ENCODE results near the gene TSEN34.

TSEN34 gene

GRCh38 chr19:54197121-54197520 is 6.0 kb downstream of the TSEN34 start:
- H3K4me1 ChIP-seq (ENCODE audit: control insufficient read depth, insufficient read depth, low read length) = peaks cover 6% of the 10 kb centered on the region
- H3K9me3 ChIP-seq (ENCODE audit: control insufficient read depth, insufficient read depth, low read depth, low read length) = no peaks in the 10 kb centered on the region
- H3K36me3 ChIP-seq (ENCODE audit: control insufficient read depth in 2 of 2, insufficient read depth in 1 of 2, low read length in 2 of 2) = peaks cover 38 to 51% of the 10 kb centered on the region in 2 experiments
- ChIA-PET CTCF (interaction anchor here (1.4 kb wide), 1 partner anchor 9 kb away, joined by 4 read pairs; no protein-coding TSS in a partner anchor), POLR2A (interaction anchor here (6.8 kb wide), 1 partner anchor 7 kb away, joined by 241 read pairs; the partner anchor contains the start of genes MBOAT7 and TSEN34)
- H3K27ac ChIP-seq (ENCODE audit: extremely low read depth, low read depth, low read length) = no peak overlapping the region
- H3K4me3 ChIP-seq (ENCODE audit: low read depth, low read length) = no peak overlapping the region
- TF ChIP-seq ZNF121 (tag by site-specific recombination; IDR thresholded peaks at IDR 0.05) (no peak), OSR2 (tag by site-specific recombination; IDR thresholded peaks at IDR 0.05) (no peak), ZIC2 (tag by site-specific recombination; IDR thresholded peaks at IDR 0.05) (no peak), ZXDB (tag by site-specific recombination; IDR thresholded peaks at IDR 0.05) (no peak), WT1 (tag by site-specific recombination; IDR thresholded peaks at IDR 0.05) (no peak), ZNF174 (tag by site-specific recombination; IDR thresholded peaks at IDR 0.05) (no peak), ZNF354C (tag by site-specific recombination; IDR thresholded peaks at IDR 0.05; ENCODE audit: borderline replicate concordance, low read depth) (no peak), ZNF423 (tag by site-specific recombination; IDR thresholded peaks at IDR 0.05) (no peak), YY2 (tag by site-specific recombination; IDR thresholded peaks at IDR 0.05) (no peak), ZNF155 (tag by site-specific recombination; IDR thresholded peaks at IDR 0.05) (no peak), ZNF24 (tag by site-specific recombination; IDR thresholded peaks at IDR 0.05) (no peak), ZNF169 (tag by site-specific recombination; IDR thresholded peaks at IDR 0.05) (no peak), ZNF404 (tag by site-specific recombination; IDR thresholded peaks at IDR 0.05) (no peak), TRIM28 (IDR thresholded peaks at IDR 0.05; ENCODE audit: borderline replicate concordance, low read length) (no peak), ZBTB17 (tag by site-specific recombination; IDR thresholded peaks at IDR 0.05) (no peak), KLF9 (tag by site-specific recombination; IDR thresholded peaks at IDR 0.05; ENCODE audit: low read depth) (no peak), ZEB2 (tag by site-specific recombination; IDR thresholded peaks at IDR 0.05) (no peak)
- TF ChIP-seq, protein P1, sequence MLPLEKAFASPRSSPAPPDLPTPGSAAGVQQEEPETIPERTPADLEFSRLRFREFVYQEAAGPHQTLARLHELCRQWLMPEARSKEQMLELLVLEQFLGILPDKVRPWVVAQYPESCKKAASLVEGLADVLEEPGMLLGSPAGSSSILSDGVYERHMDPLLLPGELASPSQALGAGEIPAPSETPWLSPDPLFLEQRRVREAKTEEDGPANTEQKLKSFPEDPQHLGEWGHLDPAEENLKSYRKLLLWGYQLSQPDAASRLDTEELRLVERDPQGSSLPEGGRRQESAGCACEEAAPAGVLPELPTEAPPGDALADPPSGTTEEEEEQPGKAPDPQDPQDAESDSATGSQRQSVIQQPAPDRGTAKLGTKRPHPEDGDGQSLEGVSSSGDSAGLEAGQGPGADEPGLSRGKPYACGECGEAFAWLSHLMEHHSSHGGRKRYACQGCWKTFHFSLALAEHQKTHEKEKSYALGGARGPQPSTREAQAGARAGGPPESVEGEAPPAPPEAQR (tag by site-specific recombination; IDR thresholded peaks at IDR 0.05) = no peak

GRCh38 chr19:54199401-54199800 is 8.3 kb downstream of the TSEN34 start:
- Histone ChIP-seq H3K9me3 (ENCODE audit: control insufficient read depth, insufficient read depth, low read depth, low read length) (no peaks in the 10 kb centered on the region), H3K4me3 (ENCODE audit: low read depth, low read length) (no peak overlapping the region), H3K4me1 (ENCODE audit: control insufficient read depth, insufficient read depth, low read length) (peaks cover 10% of the 10 kb centered on the region), H3K27ac (ENCODE audit: extremely low read depth, low read depth, low read length) (no peak overlapping the region), H3K36me3 (ENCODE audit: control insufficient read depth in 2 of 2, insufficient read depth in 1 of 2, low read length in 2 of 2) (peaks cover 40 to 54% of the 10 kb centered on the region in 2 experiments)
- POLR2A ChIA-PET = interaction anchor here (1.4 to 6.8 kb wide), 4 partner anchors 8 to 61 kb away, joined by 3 to 241 read pairs (median 11); partner anchors contain the start of genes LENG1, MBOAT7 and TSEN34
- TF ChIP-seq ZNF501 (tag by site-specific recombination; IDR thresholded peaks at IDR 0.05) (no peak), ZNF404 (tag by site-specific recombination; IDR thresholded peaks at IDR 0.05) (no peak), ZNF366 (tag by site-specific recombination; conservative IDR thresholded peaks at IDR 0.05) (no peak), ZFP3 (tag by site-specific recombination; IDR thresholded peaks at IDR 0.05; ENCODE audit: low read depth) (no peak), PRDM1 (tag by site-specific recombination; IDR thresholded peaks at IDR 0.05) (0 out of 2 replicates have a peak, but pooled peaks have one; percentile 29), ZFP69B (tag by site-specific recombination; IDR thresholded peaks at IDR 0.05) (no peak)
- CTCF ChIA-PET = interaction anchor here (1.1 kb wide), 3 partner anchors 9 to 66 kb away, joined by 3 to 4 read pairs (median 3); partner anchors contain the start of gene TSEN34

DNA sequence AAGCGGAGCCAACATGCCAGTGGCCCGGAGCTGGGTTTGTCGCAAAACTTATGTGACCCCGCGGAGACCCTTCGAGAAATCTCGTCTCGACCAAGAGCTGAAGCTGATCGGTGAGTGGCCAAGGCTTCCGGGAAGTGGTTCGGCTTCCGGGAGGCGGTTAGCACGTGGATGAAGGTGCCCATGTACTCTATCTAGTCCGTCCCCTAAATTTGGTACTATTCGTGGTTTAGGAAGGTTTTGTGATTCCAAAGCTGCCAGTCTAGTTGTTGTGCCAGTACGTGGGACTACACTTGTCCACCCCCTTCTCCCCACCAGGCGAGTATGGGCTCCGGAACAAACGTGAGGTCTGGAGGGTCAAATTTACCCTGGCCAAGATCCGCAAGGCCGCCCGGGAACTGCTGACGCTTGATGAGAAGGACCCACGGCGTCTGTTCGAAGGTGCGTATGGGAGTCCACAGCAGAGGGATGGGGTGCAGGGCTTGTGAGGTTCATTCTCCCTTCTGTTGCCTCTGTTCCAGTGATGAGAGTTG is 10.1 kb downstream of the TSEN34 start:
- Histone ChIP-seq H3K36me3 (ENCODE audit: control insufficient read depth in 2 of 2, insufficient read depth in 1 of 2, low read length in 2 of 2) (peaks cover 47 to 61% of the 10 kb centered on the region in 2 experiments), H3K4me1 (ENCODE audit: control insufficient read depth, insufficient read depth, low read length) (peaks cover 10% of the 10 kb centered on the region), H3K4me3 (ENCODE audit: low read depth, low read length) (peak overlapping the region; percentile 96), H3K9me3 (ENCODE audit: control insufficient read depth, insufficient read depth, low read depth, low read length) (no peaks in the 10 kb centered on the region), H3K27ac (ENCODE audit: extremely low read depth, low read depth, low read length) (peak overlapping the region; percentile 73)
- POLR2A ChIA-PET = interaction anchor here (0.6 to 6.8 kb wide), 25 partner anchors 8 to 1261 kb away, joined by 3 to 241 read pairs (median 4); partner anchors contain the start of genes CNOT3, LENG1, LENG8 and MBOAT7
- CTCF ChIA-PET = interaction anchor here (0.8 to 1.5 kb wide), 3 partner anchors 9 to 58 kb away, joined by 3 to 5 read pairs (median 4); no protein-coding TSS in a partner anchor
- TF ChIP-seq ZNF112 (tag by site-specific recombination; IDR thresholded peaks at IDR 0.05) (no peak), ZNF76 (tag by site-specific recombination; IDR thresholded peaks at IDR 0.05; ENCODE audit: borderline replicate concordance, low read depth) (peak; percentile 42; the same call in 1 of the 2 replicates)
- TF ChIP-seq, protein P2, sequence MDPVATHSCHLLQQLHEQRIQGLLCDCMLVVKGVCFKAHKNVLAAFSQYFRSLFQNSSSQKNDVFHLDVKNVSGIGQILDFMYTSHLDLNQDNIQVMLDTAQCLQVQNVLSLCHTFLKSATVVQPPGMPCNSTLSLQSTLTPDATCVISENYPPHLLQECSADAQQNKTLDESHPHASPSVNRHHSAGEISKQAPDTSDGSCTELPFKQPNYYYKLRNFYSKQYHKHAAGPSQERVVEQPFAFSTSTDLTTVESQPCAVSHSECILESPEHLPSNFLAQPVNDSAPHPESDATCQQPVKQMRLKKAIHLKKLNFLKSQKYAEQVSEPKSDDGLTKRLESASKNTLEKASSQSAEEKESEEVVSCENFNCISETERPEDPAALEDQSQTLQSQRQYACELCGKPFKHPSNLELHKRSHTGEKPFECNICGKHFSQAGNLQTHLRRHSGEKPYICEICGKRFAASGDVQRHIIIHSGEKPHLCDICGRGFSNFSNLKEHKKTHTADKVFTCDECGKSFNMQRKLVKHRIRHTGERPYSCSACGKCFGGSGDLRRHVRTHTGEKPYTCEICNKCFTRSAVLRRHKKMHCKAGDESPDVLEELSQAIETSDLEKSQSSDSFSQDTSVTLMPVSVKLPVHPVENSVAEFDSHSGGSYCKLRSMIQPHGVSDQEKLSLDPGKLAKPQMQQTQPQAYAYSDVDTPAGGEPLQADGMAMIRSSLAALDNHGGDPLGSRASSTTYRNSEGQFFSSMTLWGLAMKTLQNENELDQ (tag by site-specific recombination; IDR thresholded peaks at IDR 0.05; ENCODE audit: low read depth) = no peak

Measured in HEK293 (cell line).